Astrocyte (in vitro differentiated cells and primary cell): Measurements from ENCODE around the gene PRDM15. TPM values are rescaled to one million over a fixed set of nuclear protein-coding genes. Genes with fewer than 3 reads are reported as not detected.

Experiments
- DNase-seq: peaks from one replicate; pipeline ENCODE4 v3.0.0-alpha.2; 2010; ENCODE audit warnings: low read depth
- FAIRE-seq: peaks from 2 replicates; lab custom pipeline; 2011; peaks lifted over from hg19 to GRCh38; lab: Jason Lieb, UNC
- H2AFZ ChIP-seq: 2 replicates; pipeline ENCODE4 v1.6.0; 2012; ENCODE audit warnings: low read depth, low read length, inconsistent platforms
- H3K27ac ChIP-seq: 2 replicates; pipeline ENCODE4 v1.5.1; 2011; ENCODE audit warnings: low read depth, low read length, inconsistent platforms
- H3K27me3 ChIP-seq: 2 replicates; pipeline ENCODE4 v1.6.0; 2011; ENCODE audit warnings: low read length, inconsistent platforms; ENCODE audit not compliant: insufficient read depth
- H3K36me3 ChIP-seq: 2 replicates; pipeline ENCODE4 v1.5.1; 2011; ENCODE audit warnings: low read length, inconsistent platforms; ENCODE audit not compliant: insufficient read depth
- H3K4me1 ChIP-seq: 2 replicates; pipeline ENCODE4 v1.5.1; 2011; ENCODE audit warnings: low read length, inconsistent platforms; ENCODE audit not compliant: insufficient read depth
- H3K4me2 ChIP-seq: 2 replicates; pipeline ENCODE4 v1.6.0; 2012; ENCODE audit warnings: low read length, inconsistent platforms
- H3K4me3 ChIP-seq: 2 replicates; pipeline ENCODE4 v1.5.1; 2011; ENCODE audit warnings: low read depth, mild to moderate bottlenecking, low read length, inconsistent platforms; ENCODE audit not compliant: insufficient read depth
- H3K79me2 ChIP-seq: 2 replicates; pipeline ENCODE4 v1.6.0; 2012; ENCODE audit warnings: mild to moderate bottlenecking, low read length, inconsistent platforms; ENCODE audit not compliant: insufficient read depth
- H3K9ac ChIP-seq: 2 replicates; pipeline ENCODE4 v1.6.0; 2012; ENCODE audit warnings: mild to moderate bottlenecking, low read length, inconsistent platforms
- H3K9me3 ChIP-seq: 2 replicates; pipeline ENCODE4 v1.5.1; 2012; ENCODE audit warnings: low read depth, mild to moderate bottlenecking, low read length, inconsistent platforms; ENCODE audit not compliant: insufficient read depth
- H4K20me1 ChIP-seq: 2 replicates; pipeline ENCODE4 v1.6.0; 2012; ENCODE audit warnings: low read length, inconsistent platforms; ENCODE audit not compliant: insufficient read depth
- H3K27ac Mint-ChIP-seq: one replicate; pipeline ENCODE4 v1.8.0; 2021; ENCODE audit warnings: mild to moderate bottlenecking, mixed read lengths; ENCODE audit not compliant: unreplicated experiment
- H3K27me3 Mint-ChIP-seq: one replicate; pipeline ENCODE4 v1.8.0; 2021; ENCODE audit warnings: low read depth, mixed read lengths; ENCODE audit not compliant: unreplicated experiment
- H3K36me3 Mint-ChIP-seq: one replicate; pipeline ENCODE4 v1.8.0; 2021; ENCODE audit warnings: low read depth, mixed read lengths; ENCODE audit not compliant: unreplicated experiment
- H3K4me1 Mint-ChIP-seq: one replicate; pipeline ENCODE4 v1.8.0; 2021; ENCODE audit warnings: low read depth, mixed read lengths; ENCODE audit not compliant: unreplicated experiment
- H3K4me3 Mint-ChIP-seq: one replicate; pipeline ENCODE4 v1.8.0; 2021; ENCODE audit warnings: mild to moderate bottlenecking, moderate library complexity, mixed read lengths; ENCODE audit not compliant: unreplicated experiment
- H3K9me3 Mint-ChIP-seq: one replicate; pipeline ENCODE4 v1.8.0; 2021; ENCODE audit warnings: mild to moderate bottlenecking, mixed read lengths; ENCODE audit not compliant: unreplicated experiment
- EZH2 ChIP-seq: IDR thresholded peaks from 2 replicates; pipeline ENCODE4 v1.6.1; 2012; ENCODE audit warnings: mild to moderate bottlenecking, low read length, inconsistent platforms; ENCODE audit not compliant: insufficient read depth
- total RNA-seq: library from RNA; stranded (reverse); gene quantifications from 2 replicates; pipeline ENCODE4 v1.2.1, GENCODE V29; 2021
- TF ChIP-seq, protein P1 (sequence below): IDR thresholded peaks from 2 replicates; pipeline ENCODE4 v1.5.1; 2011; ENCODE audit warnings: low read depth, mild to moderate bottlenecking, inconsistent platforms, low read length, moderate library complexity; ENCODE audit not compliant: insufficient read depth

Gene PRDM15
- total RNA-seq, 1 donor from 2014 or later: 6.8 TPM

DNA sequence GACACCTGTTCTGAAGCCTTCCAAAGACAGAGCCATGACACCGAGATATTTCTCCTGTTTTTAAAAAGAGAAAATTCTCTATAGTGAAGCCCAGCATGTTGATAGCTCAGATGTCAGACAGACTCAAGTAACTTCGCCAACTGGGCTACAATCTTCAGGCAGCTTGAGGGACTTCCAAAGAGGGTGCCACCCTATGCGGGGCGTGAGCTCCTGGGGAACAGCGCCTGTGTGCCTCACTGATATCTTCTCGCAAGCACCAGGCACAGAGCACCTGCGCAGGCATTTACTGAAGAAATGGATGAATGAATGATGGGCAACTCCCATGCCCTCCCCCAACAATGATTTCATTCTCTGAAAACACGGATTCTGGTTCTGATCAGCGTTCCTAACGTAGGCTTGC, 129.9 kb downstream of the PRDM15 start:
- H3K4me1 Mint-ChIP-seq: peaks cover 9% of the 10 kb centered on the region
- TF ChIP-seq, protein P1, sequence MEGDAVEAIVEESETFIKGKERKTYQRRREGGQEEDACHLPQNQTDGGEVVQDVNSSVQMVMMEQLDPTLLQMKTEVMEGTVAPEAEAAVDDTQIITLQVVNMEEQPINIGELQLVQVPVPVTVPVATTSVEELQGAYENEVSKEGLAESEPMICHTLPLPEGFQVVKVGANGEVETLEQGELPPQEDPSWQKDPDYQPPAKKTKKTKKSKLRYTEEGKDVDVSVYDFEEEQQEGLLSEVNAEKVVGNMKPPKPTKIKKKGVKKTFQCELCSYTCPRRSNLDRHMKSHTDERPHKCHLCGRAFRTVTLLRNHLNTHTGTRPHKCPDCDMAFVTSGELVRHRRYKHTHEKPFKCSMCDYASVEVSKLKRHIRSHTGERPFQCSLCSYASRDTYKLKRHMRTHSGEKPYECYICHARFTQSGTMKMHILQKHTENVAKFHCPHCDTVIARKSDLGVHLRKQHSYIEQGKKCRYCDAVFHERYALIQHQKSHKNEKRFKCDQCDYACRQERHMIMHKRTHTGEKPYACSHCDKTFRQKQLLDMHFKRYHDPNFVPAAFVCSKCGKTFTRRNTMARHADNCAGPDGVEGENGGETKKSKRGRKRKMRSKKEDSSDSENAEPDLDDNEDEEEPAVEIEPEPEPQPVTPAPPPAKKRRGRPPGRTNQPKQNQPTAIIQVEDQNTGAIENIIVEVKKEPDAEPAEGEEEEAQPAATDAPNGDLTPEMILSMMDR: no peak
- TF ChIP-seq EZH2: no peak
- H3K9me3 Mint-ChIP-seq: no peaks in the 10 kb centered on the region
- peaks cover 9% of the 10 kb centered on the region for H3K4me1 ChIP-seq
- no peak overlapping the region for H3K4me3 Mint-ChIP-seq
- H3K27me3 ChIP-seq: no peaks in the 10 kb centered on the region
- no peak overlapping the region for H2AFZ ChIP-seq
- H3K4me3 ChIP-seq: no peak overlapping the region
- no peak overlapping the region for H3K4me2 ChIP-seq
- DNase-seq (no peak), FAIRE-seq (no peak)
- no peak overlapping the region for H3K27ac Mint-ChIP-seq
- no peak overlapping the region for H3K9ac ChIP-seq
- H3K36me3 ChIP-seq: no peaks in the 10 kb centered on the region
- H3K9me3 ChIP-seq: no peaks in the 10 kb centered on the region
- no peaks in the 10 kb centered on the region for H4K20me1 ChIP-seq
- peaks cover 4% of the 10 kb centered on the region for H3K27me3 Mint-ChIP-seq
- H3K36me3 Mint-ChIP-seq: no peaks in the 10 kb centered on the region
- no peaks in the 10 kb centered on the region for H3K79me2 ChIP-seq
- H3K27ac ChIP-seq: no peak overlapping the region

Other genes with a start within 250 kb of the PRDM15 start
- gene RIPK4, start 112.3 kb downstream of the PRDM15 start, total RNA-seq: 1.1 and 1.8 TPM in 2 replicates
- 6.7 and 8.3 TPM in 2 replicates for gene C2CD2, start 74.7 kb upstream of the PRDM15 start, total RNA-seq
- gene ZBTB21, start 131.0 kb upstream of the PRDM15 start, total RNA-seq: 18.3 and 20.5 TPM in 2 replicates
- 0.10 TPM in 1 of 2 replicates, not detected in the other for gene UMODL1, start 192.0 kb upstream of the PRDM15 start, total RNA-seq